Stomach (tissue), 9 donors: ENCODE measurements around the gene NBR1. TPM values are rescaled to one million over a fixed set of nuclear protein-coding genes. Genes with fewer than 3 reads are reported as not detected.
"Not testable (repeated sequence)": the region's sequence is repeated elsewhere in the genome, so short reads cannot be mapped to it uniquely, and the experiment has no call there.

ENCODE experiments used
- DNase-seq, 2 donors: peaks; one replicate each; pipeline versions ENCODE4 v3.0.0 to v3.0.0-alpha.2; 2013 to 2019
- H3K27ac ChIP-seq, 5 donors: fragments of 200-600 bp in 4 of 5; sonication (generic) in 4 of 5; one replicate each; pipeline ENCODE4 v1.5.1; 2013 to 2019; ENCODE audit warnings: mild to moderate bottlenecking in 1 of 5, moderate library complexity in 1 of 5
- H3K27me3 ChIP-seq, 3 donors: fragments of 200-600 bp; sonication (generic); one replicate each; pipeline ENCODE4 v1.5.1; 2017 to 2019; ENCODE audit warnings: mixed run types in 1 of 3
- H3K36me3 ChIP-seq, 4 donors: fragments of 200-600 bp; sonication (generic); 1 replicate in 3 of 4; 2 replicates in 1 of 4; pipeline ENCODE4 v1.5.1; 2016 to 2019
- H3K4me1 ChIP-seq, 4 donors: fragments of 200-600 bp; sonication (generic); one replicate each; pipeline ENCODE4 v1.5.1; 2016 to 2019
- H3K4me3 ChIP-seq, 4 donors: fragments of 200-600 bp; sonication (generic) in 3 of 4; one replicate each; pipeline ENCODE4 v1.5.1; 2016 to 2019; ENCODE audit warnings: mild to moderate bottlenecking in 1 of 4
- H3K9me3 ChIP-seq, 4 donors: fragments of 200-600 bp; sonication (generic); one replicate each; pipeline ENCODE4 v1.5.1; 2016 to 2019
- POLR2AphosphoS5 ChIP-seq, 3 donors: sonication (generic); formaldehyde crosslinking; IDR thresholded peaks; one replicate each; pipeline ENCODE4 v1.6.1; 2016; ENCODE audit warnings: antibody characterized with exemption in 3 of 3
- WGBS, 5 donors: extraction: QIAGEN DNeasy Blood & Tissue Kit in 3 of 5; methylation state at CpG; one replicate each; pipeline versions ENCODE4 v1.1.5 to v1.1.7; 2013 to 2018; 5-methylcytosine and 5-hydroxymethylcytosine counted together
- intact Hi-C: fragments of 100-400 bp; cut with DNase I; formaldehyde crosslinking; loops from one replicate; pipeline ENCODE4 v1.15.1; 2023; ENCODE audit warnings: low total_unique reads
- polyA plus RNA-seq, 3 donors: library from polyadenylated mRNA; stranded (reverse); fragments of 200-250 nt; gene quantifications; one replicate each; pipeline ENCODE4 v1.2.3, GENCODE V29; 2013
- small RNA-seq, 4 donors: library from RNA; depleted of rRNA; stranded (forward); fragments of <200 nt; gene quantifications; one replicate each; pipeline ENCODE3, GENCODE V24; 2016
- total RNA-seq, 5 donors: library from RNA; depleted of rRNA; stranded (reverse); fragments of >200 nt; gene quantifications; one replicate each; pipeline versions ENCODE4 v1.1.0 to v1.2.3, GENCODE V29; 2014 to 2016
- donor health status: healthy with polysubstance abuse.
- donor health status: Bipolar disorder and iron deficiency.
- donor health status: healthy.

NBR1 gene
- total and polyA plus RNA-seq, 8 donors: 25.4 to 107 (median 43.8) TPM

- DNase-seq, H3K27ac ChIP-seq, H3K4me1 ChIP-seq, H3K4me3 ChIP-seq, H3K27me3 ChIP-seq, H3K9me3 ChIP-seq, intact Hi-C loops, H3K36me3 ChIP-seq: not testable (repeated sequence)
- 3% methylated on average over 3 of the region's 34 CpGs; no CpG with 5 or more reads in 4 of the 5 donors for WGBS, 5 donors
Measured at GRCh38 chr17:43240596-43241352, 69.8 kb downstream of the NBR1 start.

DNA sequence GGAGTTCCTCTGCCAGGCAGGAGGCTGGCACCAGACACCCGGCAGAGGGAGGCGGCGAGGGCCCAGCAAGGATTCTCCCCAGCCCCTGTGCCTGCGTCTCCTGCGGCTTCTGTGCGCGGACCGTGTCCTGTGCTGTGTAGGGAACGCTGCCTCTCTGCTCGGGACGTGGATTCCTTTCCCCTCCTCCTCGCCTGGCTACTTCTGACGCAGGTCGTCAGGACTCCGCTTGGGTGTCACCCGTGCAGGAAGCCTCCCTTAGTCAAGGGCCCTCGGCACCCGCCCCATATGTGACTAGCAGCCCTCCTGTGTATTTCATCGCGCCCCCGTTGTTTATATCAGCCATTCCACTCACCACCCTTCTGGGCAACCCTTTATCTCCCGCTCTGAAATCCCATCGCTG, 75.4 kb downstream of the NBR1 start:
- H3K4me1 ChIP-seq, H3K9me3 ChIP-seq, H3K27me3 ChIP-seq, intact Hi-C loops, H3K36me3 ChIP-seq, DNase-seq: not testable (repeated sequence)
- Histone ChIP-seq H3K27ac (peak overlapping the region in 3 of 5 donors; percentile 72 to 76 (median 73)), H3K4me3 (peak overlapping the region in 3 of 4 donors; percentile 24 to 32 (median 26))
- TF ChIP-seq POLR2AphosphoS5 (IDR thresholded peaks at IDR 0.05): peak in 1 of 3 donors; percentile 21
- 4 to 33% (median 7%) methylated on average over 10 to 19 of the region's 23 CpGs for WGBS, 5 donors

Small RNAs within 50 kb of the gene (small RNA-seq; reads per million reads assigned to genes)
- 0 to 0.15 (median 0) reads per million in 4 donors for gene AC060780.2
- gene AC060780.3: 0 reads per million in 4 donors
- 0 reads per million in 4 donors for gene AC135721.1
- gene RF00004: 0 reads per million in 4 donors
- 0 reads per million in 4 donors for gene RNU2-1

Other genes with a start within 250 kb of the NBR1 start
- gene AARSD1, start 206.8 kb upstream of the NBR1 start, total RNA-seq: 10 to 100 TPM in 4 of 5 donors, 1 to 10 TPM in 1; 6.4 to 64.0 (median 26.8) TPM
- gene AARSD1, start 206.8 kb upstream of the NBR1 start, polyA plus RNA-seq: 10 to 100 TPM; 37.7 to 61.2 (median 56.7) TPM
- gene PTGES3L, start 191.1 kb upstream of the NBR1 start, total RNA-seq: 1 to 10 TPM in 3 of 5 donors, not detected in 2; 3.6 to 9.8 (median 8.3) TPM
- 1 to 10 TPM in 2 of 3 donors, not detected in 1; 1.3 to 2.9 TPM for gene PTGES3L, start 191.1 kb upstream of the NBR1 start, polyA plus RNA-seq
- 10 to 100 TPM; 12.9 to 51.6 (median 15.2) TPM for gene RUNDC1, start 190.6 kb upstream of the NBR1 start, total RNA-seq
- 1 to 10 TPM; 5.8 to 7.1 (median 6.6) TPM for gene RUNDC1, start 190.6 kb upstream of the NBR1 start, polyA plus RNA-seq
- 1,000 to 10,000 TPM in 3 of 5 donors, 100 to 1,000 TPM in 2; 251 to 1,639 (median 1,099) TPM for gene RPL27, start 172.8 kb upstream of the NBR1 start, total RNA-seq
- gene RPL27, start 172.8 kb upstream of the NBR1 start, polyA plus RNA-seq: 1,000 to 10,000 TPM; 2,693 to 4,199 (median 4,058) TPM
- gene IFI35, start 164.4 kb upstream of the NBR1 start, total RNA-seq: 100 to 1,000 TPM in 1 of 5 donors, 10 to 100 TPM in 2, 1 to 10 TPM in 2; 4.0 to 145 (median 19.5) TPM
- 10 to 100 TPM; 37.6 to 53.0 (median 46.4) TPM for gene IFI35, start 164.4 kb upstream of the NBR1 start, polyA plus RNA-seq
- 10 to 100 TPM in 4 of 5 donors, 1 to 10 TPM in 1; 8.2 to 71.7 (median 55.8) TPM for gene VAT1, start 148.8 kb upstream of the NBR1 start, total RNA-seq
- gene VAT1, start 148.8 kb upstream of the NBR1 start, polyA plus RNA-seq: 10 to 100 TPM; 26.5 to 73.6 (median 65.7) TPM
- 1 to 10 TPM in 3 of 5 donors, under 1 TPM in 1, not detected in 1; 0.37 to 5.8 (median 2.1) TPM for gene RND2, start 146.0 kb upstream of the NBR1 start, total RNA-seq
- 1 to 10 TPM in 2 of 3 donors, under 1 TPM in 1; 0.50 to 1.2 (median 1.2) TPM for gene RND2, start 146.0 kb upstream of the NBR1 start, polyA plus RNA-seq
- gene BRCA1, start 45.9 kb upstream of the NBR1 start, total RNA-seq: 10 to 100 TPM; 13.0 to 47.5 (median 25.8) TPM
- 1 to 10 TPM; 2.0 to 2.3 (median 2.1) TPM for gene BRCA1, start 45.9 kb upstream of the NBR1 start, polyA plus RNA-seq
- gene TMEM106A, start 40.7 kb downstream of the NBR1 start, total RNA-seq: 10 to 100 TPM in 2 of 5 donors, 1 to 10 TPM in 2, not detected in 1; 4.0 to 82.3 (median 28.2) TPM
- gene TMEM106A, start 40.7 kb downstream of the NBR1 start, polyA plus RNA-seq: 1 to 10 TPM in 2 of 3 donors, under 1 TPM in 1; 0.85 to 1.9 (median 1.8) TPM
- gene CCDC200, start 57.4 kb downstream of the NBR1 start, total RNA-seq: under 1 TPM in 1 of 5 donors, not detected in 4; 0.55 TPM
- gene CCDC200, start 57.4 kb downstream of the NBR1 start, polyA plus RNA-seq: not detected
- not detected for gene RNU2-1, start 62.8 kb downstream of the NBR1 start, total RNA-seq
- not detected for gene RNU2-1, start 62.8 kb downstream of the NBR1 start, polyA plus RNA-seq
- 10 to 100 TPM in 2 of 5 donors, 1 to 10 TPM in 2, not detected in 1; 2.3 to 12.1 (median 10.5) TPM for gene ARL4D, start 227.8 kb downstream of the NBR1 start, total RNA-seq
- gene ARL4D, start 227.8 kb downstream of the NBR1 start, polyA plus RNA-seq: 10 to 100 TPM in 1 of 3 donors, 1 to 10 TPM in 2; 4.9 to 60.7 (median 6.9) TPM